ENCODE results near the gene BEST4.

- TF ChIP-seq CTCF (optimal IDR thresholded peaks at IDR 0.05 in 1 of 3, IDR thresholded peaks at IDR 0.05 in 1 of 3, conservative IDR thresholded peaks at IDR 0.05 in 1 of 3; ENCODE audit: extremely low read depth in 1 of 3, insufficient read depth in 2 of 3, low read length in 3 of 3) (peak in 1 of 3 experiments; percentile 1), EZH2 (IDR thresholded peaks at IDR 0.05; ENCODE audit: low read length) (no peak)
Measured at GRCh38 chr1:44775078-44775929, 12.7 kb downstream of the BEST4 start, which contains the start of gene RPS8.

Data from keratinocyte (primary cell).